Progenitor cell of endocrine pancreas (in vitro differentiated cells): ENCODE data around the gene TOPAZ1. TPM values are rescaled to one million over a fixed set of nuclear protein-coding genes. Genes with fewer than 3 reads are reported as not detected.
A peak's percentile ranks its signal among the peaks of the same experiment; 100 is the strongest.

Source experiments
- DNase-seq: peaks from one replicate; pipeline ENCODE4 v3.0.0; 2021; ENCODE audit warnings: low spot score; ENCODE audit not compliant: unreplicated experiment
- H3K27ac Mint-ChIP-seq: 2 replicates; pipeline ENCODE4 v1.8.0; 2021; ENCODE audit warnings: mild to moderate bottlenecking, moderate library complexity, mixed read lengths
- H3K27me3 Mint-ChIP-seq: 2 replicates; pipeline ENCODE4 v1.8.0; 2021; ENCODE audit warnings: mixed read lengths
- H3K36me3 Mint-ChIP-seq: 2 replicates; pipeline ENCODE4 v1.8.0; 2022; ENCODE audit warnings: mixed read lengths; ENCODE audit not compliant: insufficient read depth
- H3K4me1 Mint-ChIP-seq: 2 replicates; pipeline ENCODE4 v1.8.0; 2021; ENCODE audit warnings: low read depth, mixed read lengths
- H3K4me3 Mint-ChIP-seq: 2 replicates; pipeline ENCODE4 v1.8.0; 2021; ENCODE audit warnings: low read depth, mild to moderate bottlenecking, moderate library complexity, mixed read lengths
- H3K9me3 Mint-ChIP-seq: 2 replicates; pipeline ENCODE4 v1.8.0; 2021; ENCODE audit warnings: low read depth, mixed read lengths
- total RNA-seq: library from RNA; stranded (reverse); gene quantifications from 2 replicates; pipeline ENCODE4 v1.2.1, GENCODE V29; 2021
- TF ChIP-seq, protein P1 (sequence below): fragments of 200-600 bp; sonication (generic); IDR thresholded peaks from one replicate; pipeline ENCODE4 v1.5.0; 2021; ENCODE audit warnings: antibody characterized with exemption, mild to moderate bottlenecking; ENCODE audit not compliant: unreplicated experiment

TOPAZ1 gene
- total RNA-seq, 1 donor from 2014 or later: not detected

DNA sequence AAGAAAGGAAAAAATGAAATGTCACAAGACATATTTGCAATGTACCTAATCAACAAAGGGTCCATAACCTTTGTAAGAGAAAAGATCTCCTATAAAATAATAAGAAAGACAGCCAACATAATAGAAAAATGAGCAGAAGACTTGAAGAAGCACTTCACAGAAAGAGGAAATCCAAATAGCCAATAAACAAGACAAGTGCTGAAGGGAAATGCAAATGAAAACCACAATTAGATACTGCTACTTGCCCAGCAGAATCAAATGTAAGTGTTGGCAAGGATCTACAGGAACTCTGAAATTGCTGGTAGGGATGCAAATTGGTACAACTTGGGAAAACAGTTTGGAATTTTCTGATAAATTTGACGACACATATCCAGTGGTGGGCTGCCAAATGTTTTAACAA is 15.1 kb upstream of the TOPAZ1 start:
- Mint-ChIP-seq H3K4me1 (peaks cover 11% of the 10 kb centered on the region), H3K36me3 (no peaks in the 10 kb centered on the region), H3K27ac (no peak overlapping the region), H3K9me3 (no peaks in the 10 kb centered on the region), H3K27me3 (peaks cover 22% of the 10 kb centered on the region), H3K4me3 (no peak overlapping the region)
- DNase-seq: no peak
- TF ChIP-seq, protein P1, sequence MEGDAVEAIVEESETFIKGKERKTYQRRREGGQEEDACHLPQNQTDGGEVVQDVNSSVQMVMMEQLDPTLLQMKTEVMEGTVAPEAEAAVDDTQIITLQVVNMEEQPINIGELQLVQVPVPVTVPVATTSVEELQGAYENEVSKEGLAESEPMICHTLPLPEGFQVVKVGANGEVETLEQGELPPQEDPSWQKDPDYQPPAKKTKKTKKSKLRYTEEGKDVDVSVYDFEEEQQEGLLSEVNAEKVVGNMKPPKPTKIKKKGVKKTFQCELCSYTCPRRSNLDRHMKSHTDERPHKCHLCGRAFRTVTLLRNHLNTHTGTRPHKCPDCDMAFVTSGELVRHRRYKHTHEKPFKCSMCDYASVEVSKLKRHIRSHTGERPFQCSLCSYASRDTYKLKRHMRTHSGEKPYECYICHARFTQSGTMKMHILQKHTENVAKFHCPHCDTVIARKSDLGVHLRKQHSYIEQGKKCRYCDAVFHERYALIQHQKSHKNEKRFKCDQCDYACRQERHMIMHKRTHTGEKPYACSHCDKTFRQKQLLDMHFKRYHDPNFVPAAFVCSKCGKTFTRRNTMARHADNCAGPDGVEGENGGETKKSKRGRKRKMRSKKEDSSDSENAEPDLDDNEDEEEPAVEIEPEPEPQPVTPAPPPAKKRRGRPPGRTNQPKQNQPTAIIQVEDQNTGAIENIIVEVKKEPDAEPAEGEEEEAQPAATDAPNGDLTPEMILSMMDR: no peak

DNA sequence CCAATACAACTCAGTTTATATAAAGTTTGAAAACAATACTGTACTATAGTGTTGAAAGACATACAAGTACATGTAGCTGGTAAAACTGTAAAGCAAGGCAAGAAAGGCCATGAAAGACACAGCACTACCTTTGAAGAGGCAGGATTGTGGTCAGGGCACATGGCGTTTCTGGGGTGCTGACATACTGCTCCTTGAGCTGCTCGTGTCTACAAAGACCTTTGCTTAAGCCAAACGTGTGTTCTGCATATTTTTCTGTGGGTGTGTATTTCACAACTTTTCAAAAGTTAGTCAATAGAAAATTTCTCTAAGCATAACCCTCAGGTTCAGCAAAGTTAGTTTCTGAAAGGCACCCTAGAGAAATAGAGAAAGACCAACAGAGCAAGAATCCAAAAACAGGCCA is 14.1 kb upstream of the TOPAZ1 start:
- Mint-ChIP-seq H3K4me1 (peaks cover 9% of the 10 kb centered on the region), H3K27ac (no peak overlapping the region), H3K36me3 (no peaks in the 10 kb centered on the region), H3K27me3 (peaks cover 16% of the 10 kb centered on the region), H3K9me3 (no peaks in the 10 kb centered on the region), H3K4me3 (no peak overlapping the region)
- no peak for DNase-seq
- TF ChIP-seq, protein P1: no peak

DNA sequence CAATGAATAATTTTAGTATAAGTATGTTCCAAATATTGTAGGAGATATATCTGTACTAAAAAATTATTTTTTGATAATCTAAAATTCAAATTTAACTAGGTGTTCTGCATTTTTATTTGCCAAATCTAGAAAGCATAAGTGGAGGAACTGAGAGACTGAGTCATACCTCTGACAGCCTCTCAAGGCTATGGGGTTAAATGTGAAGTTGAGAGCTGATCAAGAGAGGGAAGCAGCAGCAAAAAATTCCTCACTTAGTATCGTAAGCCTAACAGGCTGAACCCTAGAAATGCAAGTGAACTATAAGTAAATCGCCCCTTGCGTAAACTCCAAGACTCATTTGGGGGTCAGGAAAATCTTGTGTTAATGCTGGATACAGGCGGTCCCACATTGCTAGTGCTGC is 12.8 kb upstream of the TOPAZ1 start:
- H3K27me3 Mint-ChIP-seq: peaks cover 13% of the 10 kb centered on the region
- no peaks in the 10 kb centered on the region for H3K36me3 Mint-ChIP-seq
- no peak overlapping the region for H3K4me3 Mint-ChIP-seq
- no peak overlapping the region for H3K27ac Mint-ChIP-seq
- peaks cover 6% of the 10 kb centered on the region for H3K4me1 Mint-ChIP-seq
- TF ChIP-seq, protein P1: no peak
- no peaks in the 10 kb centered on the region for H3K9me3 Mint-ChIP-seq
- DNase-seq: no peak

DNA sequence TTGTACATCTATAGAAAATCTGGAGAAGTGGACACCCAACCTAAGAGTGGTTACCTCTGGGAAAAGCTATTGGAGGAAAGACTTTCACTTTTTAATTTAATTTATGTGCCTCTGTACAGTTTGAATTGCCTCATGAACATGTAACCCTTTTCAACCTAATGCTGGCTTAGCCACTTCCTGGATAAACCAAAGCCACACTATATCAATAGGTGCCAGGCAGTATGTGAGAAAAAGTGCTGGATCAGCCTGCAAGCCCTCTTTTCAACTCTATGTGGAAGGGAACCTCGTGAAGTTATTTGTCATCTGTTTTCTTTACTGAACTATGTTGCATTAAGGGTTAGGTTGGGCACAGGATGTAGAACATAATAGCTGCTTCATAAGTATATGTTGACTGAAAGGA is 9.3 kb upstream of the TOPAZ1 start:
- Mint-ChIP-seq H3K27ac (no peak overlapping the region), H3K4me1 (peaks cover 24% of the 10 kb centered on the region), H3K9me3 (no peaks in the 10 kb centered on the region), H3K36me3 (no peaks in the 10 kb centered on the region), H3K4me3 (no peak overlapping the region), H3K27me3 (no peaks in the 10 kb centered on the region)
- TF ChIP-seq, protein P1: no peak
- DNase-seq: no peak

DNA sequence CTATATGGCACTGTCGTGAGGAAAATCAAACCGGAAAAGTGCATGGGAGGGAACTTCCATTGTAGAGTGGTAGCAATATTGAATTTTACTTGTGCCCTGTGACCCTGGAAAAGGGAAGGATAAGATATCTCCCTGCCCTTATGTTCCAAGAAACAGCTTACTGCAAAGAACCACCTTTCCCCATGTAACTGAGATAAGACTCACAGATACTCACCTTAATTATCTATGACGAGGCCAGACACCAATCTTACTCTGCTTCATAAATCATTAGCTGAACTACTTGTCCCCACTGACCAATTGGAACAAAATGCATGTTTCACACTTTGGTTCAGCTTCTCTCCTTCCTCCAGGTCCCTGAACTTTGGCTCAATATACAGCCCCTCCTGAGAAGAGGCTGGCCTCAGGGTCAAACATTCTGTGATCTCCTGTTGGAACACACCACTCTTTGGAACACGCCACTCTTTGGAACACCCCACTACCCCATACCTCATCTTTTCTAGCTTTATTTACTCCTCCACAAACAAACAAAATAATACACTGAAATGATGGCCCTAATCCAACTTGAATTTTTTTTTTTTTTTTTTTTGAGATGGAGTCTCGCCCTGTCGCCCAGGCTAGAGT is 6.9 kb upstream of the TOPAZ1 start:
- no peak for DNase-seq
- Mint-ChIP-seq H3K27me3 (no peaks in the 10 kb centered on the region), H3K4me1 (peaks cover 26% of the 10 kb centered on the region), H3K36me3 (no peaks in the 10 kb centered on the region), H3K4me3 (no peak overlapping the region), H3K9me3 (no peaks in the 10 kb centered on the region), H3K27ac (peak overlapping the region; percentile 75)
- TF ChIP-seq, protein P1: no peak
